ENCODE data around the gene LPIN3.

- TF ChIP-seq EZH2 (IDR thresholded peaks at IDR 0.05; ENCODE audit: low read depth, unreplicated experiment) (no peak), JUNB (IDR thresholded peaks at IDR 0.05; ENCODE audit: unreplicated experiment) (no peak), CTCF (conservative IDR thresholded peaks at IDR 0.05; ENCODE audit: low read depth in 2 of 2) (no peak), POLR2AphosphoS5 (IDR thresholded peaks at IDR 0.05; ENCODE audit: low read depth) (no peak), ZNF114 (CRISPR knock-in tag; IDR thresholded peaks at IDR 0.05) (no peak), STAT1 (IDR thresholded peaks at IDR 0.05; ENCODE audit: unreplicated experiment) (no peak), ETS1 (IDR thresholded peaks at IDR 0.05) (no peak), EZH2phosphoT487 (IDR thresholded peaks at IDR 0.05; ENCODE audit: unreplicated experiment) (no peak), CREB1 (CRISPR knock-in tag; IDR thresholded peaks at IDR 0.05; ENCODE audit: low read depth) (no peak), ZNF462 (CRISPR knock-in tag; IDR thresholded peaks at IDR 0.05) (no peak), NANOG (IDR thresholded peaks at IDR 0.05; ENCODE audit: borderline replicate concordance) (no peak), ZNF331 (CRISPR knock-in tag; IDR thresholded peaks at IDR 0.05; ENCODE audit: low read depth) (no peak)
- TF ChIP-seq, protein P1, sequence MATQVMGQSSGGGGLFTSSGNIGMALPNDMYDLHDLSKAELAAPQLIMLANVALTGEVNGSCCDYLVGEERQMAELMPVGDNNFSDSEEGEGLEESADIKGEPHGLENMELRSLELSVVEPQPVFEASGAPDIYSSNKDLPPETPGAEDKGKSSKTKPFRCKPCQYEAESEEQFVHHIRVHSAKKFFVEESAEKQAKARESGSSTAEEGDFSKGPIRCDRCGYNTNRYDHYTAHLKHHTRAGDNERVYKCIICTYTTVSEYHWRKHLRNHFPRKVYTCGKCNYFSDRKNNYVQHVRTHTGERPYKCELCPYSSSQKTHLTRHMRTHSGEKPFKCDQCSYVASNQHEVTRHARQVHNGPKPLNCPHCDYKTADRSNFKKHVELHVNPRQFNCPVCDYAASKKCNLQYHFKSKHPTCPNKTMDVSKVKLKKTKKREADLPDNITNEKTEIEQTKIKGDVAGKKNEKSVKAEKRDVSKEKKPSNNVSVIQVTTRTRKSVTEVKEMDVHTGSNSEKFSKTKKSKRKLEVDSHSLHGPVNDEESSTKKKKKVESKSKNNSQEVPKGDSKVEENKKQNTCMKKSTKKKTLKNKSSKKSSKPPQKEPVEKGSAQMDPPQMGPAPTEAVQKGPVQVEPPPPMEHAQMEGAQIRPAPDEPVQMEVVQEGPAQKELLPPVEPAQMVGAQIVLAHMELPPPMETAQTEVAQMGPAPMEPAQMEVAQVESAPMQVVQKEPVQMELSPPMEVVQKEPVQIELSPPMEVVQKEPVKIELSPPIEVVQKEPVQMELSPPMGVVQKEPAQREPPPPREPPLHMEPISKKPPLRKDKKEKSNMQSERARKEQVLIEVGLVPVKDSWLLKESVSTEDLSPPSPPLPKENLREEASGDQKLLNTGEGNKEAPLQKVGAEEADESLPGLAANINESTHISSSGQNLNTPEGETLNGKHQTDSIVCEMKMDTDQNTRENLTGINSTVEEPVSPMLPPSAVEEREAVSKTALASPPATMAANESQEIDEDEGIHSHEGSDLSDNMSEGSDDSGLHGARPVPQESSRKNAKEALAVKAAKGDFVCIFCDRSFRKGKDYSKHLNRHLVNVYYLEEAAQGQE (IDR thresholded peaks at IDR 0.05; ENCODE audit: unreplicated experiment) = no peak
Observed at GRCh38 chr20:41359541-41360011, 19.0 kb downstream of the LPIN3 start.
